A549 (cell line): ENCODE results near the gene GAS7. TPM values are rescaled to one million over a fixed set of nuclear protein-coding genes. Genes with fewer than 3 reads are reported as not detected.
A peak's percentile ranks its signal among the peaks of the same experiment; 100 is the strongest.

ENCODE experiments used
- ATAC-seq, 2 experiments: fragments of 200-7000 bp in 1 of 2; fragments of >200 bp in 1 of 2; cut with Nextera tagmentation in 1 of 2; cut with Tn5 transposase in 1 of 2; 3 replicates each; pipeline versions ENCODE4 v1.8.0 to v1.9.1; 2018 to 2020; ENCODE audit warnings: mild to moderate bottlenecking in 1 of 2, moderate library complexity in 1 of 2
- CTCF ChIA-PET: fragments of 300-600 bp; sonication (Branson Sonifier 250); formaldehyde crosslinking; extraction: SDS; loops from one replicate; lab custom pipeline; 2021; ENCODE audit warnings: antibody characterized with exemption, inconsistent platforms; lab: Yijun Ruan, JAX
- POLR2A ChIA-PET: fragments of 350-600 bp; formaldehyde crosslinking; extraction: SDS; loops from one replicate; lab custom pipeline; 2021; ENCODE audit warnings: antibody characterized with exemption, inconsistent platforms; lab: Yijun Ruan, JAX
- DNase-seq, 2 experiments: peaks; one replicate each; pipeline versions ENCODE4 v3.0.0 to v3.0.0-alpha.2; 2011 to 2016; ENCODE audit warnings: low read depth in 1 of 2, low spot score in 1 of 2
- FAIRE-seq: peaks from 2 replicates; lab custom pipeline; 2011; peaks lifted over from hg19 to GRCh38; lab: Jason Lieb, UNC
- H3K27ac ChIP-seq, 2 experiments: fragments of >200 bp; sonication (Bioruptor Twin); formaldehyde crosslinking; 3 replicates each; pipeline ENCODE4 v1.5.1; 2016 to 2017
- H3K4me1 ChIP-seq: fragments of >200 bp; sonication (Bioruptor Twin); formaldehyde crosslinking; 3 replicates; pipeline ENCODE4 v1.6.1; 2016
- H3K4me2 ChIP-seq: fragments of >200 bp; sonication (Bioruptor Twin); formaldehyde crosslinking; 3 replicates; pipeline ENCODE4 v1.6.1; 2016
- H3K4me3 ChIP-seq: fragments of >200 bp; sonication (Bioruptor Twin); formaldehyde crosslinking; 3 replicates; pipeline ENCODE4 v1.5.1; 2016
- H3K9me3 ChIP-seq: fragments of >200 bp; sonication (Bioruptor Twin); formaldehyde crosslinking; 3 replicates; pipeline ENCODE4 v1.6.1; 2016
- BCL3 ChIP-seq: fragments of >200 bp; sonication (Bioruptor Twin); formaldehyde crosslinking; IDR thresholded peaks from 3 replicates; pipeline ENCODE4 v1.6.1; 2016
- CBX8 ChIP-seq: fragments of 200-600 bp; sonication (generic); IDR thresholded peaks from 2 replicates; pipeline ENCODE4 v1.6.1; 2016
- CHD4 ChIP-seq: fragments of 200-600 bp; sonication (generic); IDR thresholded peaks from 2 replicates; pipeline ENCODE4 v1.6.1; 2016; ENCODE audit warnings: antibody characterized with exemption, mild to moderate bottlenecking, borderline replicate concordance
- EP300 ChIP-seq, 2 experiments: fragments of >200 bp; sonication (Bioruptor Twin); formaldehyde crosslinking; IDR thresholded peaks; 2 replicates in 1 of 2; 3 replicates in 1 of 2; pipeline ENCODE4 v1.6.1; 2016 to 2017
- FOSB ChIP-seq: fragments of 250-450 bp; sonication (Bioruptor Pico); IDR thresholded peaks from 2 replicates; pipeline ENCODE4 v1.5.0; 2020; ENCODE audit warnings: mild to moderate bottlenecking, moderate library complexity
- FOXS1 ChIP-seq: fragments of 250-450 bp; sonication (Bioruptor Pico); IDR thresholded peaks from 2 replicates; pipeline ENCODE4 v1.5.0; 2020; ENCODE audit warnings: mild to moderate bottlenecking, moderate library complexity
- GATA3 ChIP-seq: IDR thresholded peaks from 2 replicates; pipeline ENCODE4 v1.6.1; 2012; ENCODE audit warnings: borderline replicate concordance
- HEYL ChIP-seq: fragments of 250-450 bp; sonication (Bioruptor Pico); IDR thresholded peaks from 2 replicates; pipeline ENCODE4 v1.8.0; 2021; ENCODE audit warnings: mild to moderate bottlenecking, moderate library complexity
- JUNB ChIP-seq: fragments of >200 bp; sonication (Bioruptor Twin); formaldehyde crosslinking; IDR thresholded peaks from 2 replicates; pipeline ENCODE4 v1.6.1; 2016
- KDM5A ChIP-seq: fragments of 200-600 bp; sonication (generic); IDR thresholded peaks from 2 replicates; pipeline ENCODE4 v1.6.1; 2016; ENCODE audit warnings: antibody characterized with exemption, mild to moderate bottlenecking
- MAZ ChIP-seq: fragments of 150-350 bp; IDR thresholded peaks from 2 replicates; pipeline ENCODE4 v1.6.1; 2014; ENCODE audit warnings: antibody characterized with exemption, low read depth, low read length, borderline replicate concordance
- MYC ChIP-seq: IDR thresholded peaks from 2 replicates; pipeline ENCODE4 v1.6.1; 2012; ENCODE audit warnings: mild to moderate bottlenecking, inconsistent platforms, low read length, improper control_type of control experiment, borderline replicate concordance
- ZFP36 ChIP-seq: fragments of 450-650 bp; IDR thresholded peaks from 2 replicates; pipeline ENCODE4 v1.6.1; 2014; ENCODE audit warnings: borderline replicate concordance; ENCODE audit not compliant: partially characterized antibody
- WGBS: methylation state at CpG from one replicate; pipeline ENCODE4 v1.1.6; 2017; ENCODE audit errors: missing lambda C conversion rate; 5-methylcytosine and 5-hydroxymethylcytosine counted together
- polyA plus RNA-seq, 4 experiments: library from polyadenylated mRNA; depleted of rRNA in 3 of 4; stranded (reverse); fragments of >200 nt; fragmentation: RNase III in 1 of 4; extraction: RNeasy Plus Mini Kit Qiagen cat#74134 plus additional on column Dnase treatment in 1 of 4; gene quantifications; 2 replicates in 3 of 4; 3 replicates in 1 of 4; pipeline ENCODE4 v1.2.3, GENCODE V29; 2011 to 2017
- TF ChIP-seq, protein P1 (sequence below): IDR thresholded peaks from 2 replicates; pipeline ENCODE4 v1.6.1; 2012
- TF ChIP-seq, protein P2 (sequence below): fragments of 250-450 bp; sonication (Bioruptor Pico); IDR thresholded peaks from 2 replicates; pipeline ENCODE4 v1.5.0; 2021; ENCODE audit warnings: mild to moderate bottlenecking, moderate library complexity, borderline replicate concordance

GAS7 gene
- polyA plus RNA-seq, 2 of the 4 experiments (the other 2 are of a cell fraction), result 1.3 to 1.5 TPM

DNA sequence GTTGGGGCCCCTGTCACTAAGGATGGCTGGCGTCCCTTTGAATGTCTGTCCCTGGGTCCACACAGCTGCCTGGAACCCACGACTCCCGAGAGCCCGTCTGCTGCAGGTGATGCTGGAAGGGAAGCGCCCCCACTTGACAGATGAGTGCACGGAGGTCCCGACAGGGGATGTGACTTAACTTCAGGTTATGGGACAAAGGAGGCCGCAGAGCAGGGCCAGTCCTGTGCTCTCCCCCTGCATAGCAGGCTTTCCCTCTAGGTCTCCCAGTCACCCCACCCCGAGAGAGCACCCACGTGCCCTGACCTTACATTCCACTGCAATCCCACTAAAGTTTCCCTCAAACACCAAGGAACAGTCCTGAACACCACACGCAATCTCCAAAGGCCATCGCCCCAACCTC is 287.3 kb downstream of the GAS7 start:
- DNase-seq (no peak), ATAC-seq (no peak), FAIRE-seq (no peak)
- TF ChIP-seq, protein P1, sequence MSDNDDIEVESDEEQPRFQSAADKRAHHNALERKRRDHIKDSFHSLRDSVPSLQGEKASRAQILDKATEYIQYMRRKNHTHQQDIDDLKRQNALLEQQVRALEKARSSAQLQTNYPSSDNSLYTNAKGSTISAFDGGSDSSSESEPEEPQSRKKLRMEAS, result no peak
- TF ChIP-seq KDM5A, result no peak
- TF ChIP-seq FOXS1, result no peak
- TF ChIP-seq CHD4, result no peak
- H3K4me3 ChIP-seq, result no peak overlapping the region
- H3K9me3 ChIP-seq, result no peaks in the 10 kb centered on the region
- H3K4me2 ChIP-seq, result no peak overlapping the region
- peak overlapping the region in 1 of 2 experiments; percentile 55; a peak in 3 of 6 replicates for H3K27ac ChIP-seq
- ChIA-PET CTCF (interaction anchor here (10.4 kb wide), 1 partner anchor 17 kb away, joined by 128 read pairs; no protein-coding TSS in a partner anchor), POLR2A (no interaction called here)
- peaks cover 20% of the 10 kb centered on the region for H3K4me1 ChIP-seq
- WGBS, result 81% methylated on average over 12 of the region's 12 CpGs

GRCh38 chr17:9908649-9909042 is 289.8 kb downstream of the GAS7 start:
- Histone ChIP-seq H3K4me2 (no peak overlapping the region), H3K27ac (peak overlapping the region in 1 of 2 experiments; percentile 68; a peak in 2 of 6 replicates), H3K4me3 (no peak overlapping the region), H3K4me1 (peaks cover 20% of the 10 kb centered on the region), H3K9me3 (no peaks in the 10 kb centered on the region)
- 0 out of 2 replicates have a peak, but pooled peaks have one; percentile 10 for TF ChIP-seq GATA3
- no peak for TF ChIP-seq MYC
- no peak for FAIRE-seq
- WGBS, result 81% methylated on average over 7 of the region's 7 CpGs
- ATAC-seq, result no peak
- no peak for DNase-seq
- ChIA-PET CTCF (interaction anchor here (0.7 to 2.2 kb wide), 6 partner anchors 10 to 175 kb away, joined by 3 to 8 read pairs (median 4); no protein-coding TSS in a partner anchor), POLR2A (no interaction called here)

GRCh38 chr17:9907883-9908648 is 290.3 kb downstream of the GAS7 start:
- peak overlapping the region; percentile 17; the same call in 1 of the 3 replicates for H3K4me2 ChIP-seq
- CTCF ChIA-PET, result interaction anchor here (0.7 to 2.2 kb wide), 8 partner anchors 9 to 175 kb away, joined by 3 to 8 read pairs (median 4); no protein-coding TSS in a partner anchor
- no peaks in the 10 kb centered on the region for H3K9me3 ChIP-seq
- no peak overlapping the region for H3K4me3 ChIP-seq
- peaks cover 20% of the 10 kb centered on the region for H3K4me1 ChIP-seq
- 57% methylated on average over 12 of the region's 12 CpGs for WGBS
- POLR2A ChIA-PET, result no interaction called here
- H3K27ac ChIP-seq, result peak overlapping the region; percentile 21 to 68; a peak in 5 of 6 replicates
- TF ChIP-seq FOSB (CRISPR knock-in tag) (no peak), JUNB (no peak), HEYL (CRISPR knock-in tag) (no peak), ZFP36 (no peak), BCL3 (no peak), EP300 (IDR thresholded peaks at IDR 0.05) (no peak), MAZ (no peak), CBX8 (no peak)
- TF ChIP-seq, protein P1, result no peak
- TF ChIP-seq, protein P2, sequence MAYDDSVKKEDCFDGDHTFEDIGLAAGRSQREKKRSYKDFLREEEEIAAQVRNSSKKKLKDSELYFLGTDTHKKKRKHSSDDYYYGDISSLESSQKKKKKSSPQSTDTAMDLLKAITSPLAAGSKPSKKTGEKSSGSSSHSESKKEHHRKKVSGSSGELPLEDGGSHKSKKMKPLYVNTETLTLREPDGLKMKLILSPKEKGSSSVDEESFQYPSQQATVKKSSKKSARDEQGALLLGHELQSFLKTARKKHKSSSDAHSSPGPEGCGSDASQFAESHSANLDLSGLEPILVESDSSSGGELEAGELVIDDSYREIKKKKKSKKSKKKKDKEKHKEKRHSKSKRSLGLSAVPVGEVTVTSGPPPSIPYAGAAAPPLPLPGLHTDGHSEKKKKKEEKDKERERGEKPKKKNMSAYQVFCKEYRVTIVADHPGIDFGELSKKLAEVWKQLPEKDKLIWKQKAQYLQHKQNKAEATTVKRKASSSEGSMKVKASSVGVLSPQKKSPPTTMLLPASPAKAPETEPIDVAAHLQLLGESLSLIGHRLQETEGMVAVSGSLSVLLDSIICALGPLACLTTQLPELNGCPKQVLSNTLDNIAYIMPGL, result no peak
- DNase-seq, result peak in 1 of 2 experiments; percentile 57
- peak; percentile 39 to 73; a peak in 3 of 6 replicates for ATAC-seq
- no peak for FAIRE-seq
